Tibial nerve (tissue), 4 donors: ENCODE measurements around the gene ROPN1. TPM values are rescaled to one million over a fixed set of nuclear protein-coding genes. Genes with fewer than 3 reads are reported as not detected.
"Not testable (repeated sequence)": the region's sequence is repeated elsewhere in the genome, so short reads cannot be mapped to it uniquely, and the experiment has no call there.

ENCODE experiments used
- DNase-seq, 2 donors: peaks; one replicate each; pipeline ENCODE4 v3.0.0-alpha.2; 2019; ENCODE audit warnings: low spot score in 2 of 2
- H3K27ac ChIP-seq, 4 donors: fragments of 200-600 bp; sonication (generic) in 3 of 4; one replicate each; pipeline ENCODE4 v1.5.1; 2017 to 2019; ENCODE audit warnings: mild to moderate bottlenecking in 1 of 4
- H3K27me3 ChIP-seq, 2 donors: fragments of 200-600 bp; sonication (generic) in 1 of 2; one replicate each; pipeline versions ENCODE4 v1.5.1 to v1.6.0; 2017 to 2019
- H3K36me3 ChIP-seq, 3 donors: fragments of 200-600 bp; sonication (generic); one replicate each; pipeline ENCODE4 v1.5.1; 2018 to 2019
- H3K4me1 ChIP-seq, 4 donors: fragments of 200-600 bp; sonication (generic) in 3 of 4; one replicate each; pipeline ENCODE4 v1.5.1; 2017 to 2019
- H3K4me3 ChIP-seq, 4 donors: fragments of 200-600 bp; sonication (generic) in 3 of 4; one replicate each; pipeline ENCODE4 v1.5.1; 2017 to 2019; ENCODE audit warnings: mild to moderate bottlenecking in 1 of 4, moderate library complexity in 1 of 4
- H3K9me3 ChIP-seq, 4 donors: fragments of 200-600 bp; sonication (generic) in 3 of 4; one replicate each; pipeline ENCODE4 v1.5.1; 2017 to 2019
- EP300 ChIP-seq, 2 donors: sonication (generic); formaldehyde crosslinking; IDR thresholded peaks; one replicate each; pipeline ENCODE4 v1.6.1; 2017; ENCODE audit warnings: antibody characterized with exemption in 2 of 2, mild to moderate bottlenecking in 1 of 2
- POLR2A ChIP-seq, 2 donors: fragments of 450-650 bp; IDR thresholded peaks; one replicate each; pipeline ENCODE4 v1.6.1; 2017; ENCODE audit warnings: antibody characterized with exemption in 2 of 2, mild to moderate bottlenecking in 2 of 2, moderate library complexity in 2 of 2
- WGBS, 2 donors: methylation state at CpG; one replicate each; pipeline ENCODE4 v1.1.5; 2018; 5-methylcytosine and 5-hydroxymethylcytosine counted together
- total RNA-seq, 4 donors: library from RNA; depleted of rRNA; stranded (reverse); fragments of >200 nt; gene quantifications; one replicate each; pipeline ENCODE4 v1.1.0, GENCODE V29; 2016
- TF ChIP-seq, protein P1 (sequence below), 5 experiments: fragments of 200-600 bp in 3 of 5; fragments of 450-650 bp in 2 of 5; sonication (generic) in 3 of 5; IDR thresholded peaks; one replicate each; pipeline ENCODE4 v1.5.1; 2016 to 2019; ENCODE audit warnings: antibody characterized with exemption in 5 of 5, mild to moderate bottlenecking in 3 of 5, moderate library complexity in 2 of 5

The ROPN1 gene
- total RNA-seq, result not detected

- H3K27me3 ChIP-seq, result peaks cover 0 to 13% of the 10 kb centered on the region in 2 donors
- not testable (repeated sequence) for H3K9me3 ChIP-seq, H3K4me3 ChIP-seq, H3K4me1 ChIP-seq, H3K36me3 ChIP-seq, H3K27ac ChIP-seq, DNase-seq
- 7% methylated on average over 6 to 7 of the region's 49 CpGs for WGBS, 2 donors
Observed at GRCh38 chr3:123991730-123992588, at the start of gene ROPN1. ROPN1 (minus strand) TSS chr3:123992124; CDS start chr3:123980481, 11,643 bp downstream.

GRCh38 chr3:124041553-124041952 lies 49.6 kb upstream of the ROPN1 start:
- Histone ChIP-seq H3K27ac (no peak overlapping the region), H3K4me1 (no peaks in the 10 kb centered on the region), H3K4me3 (no peak overlapping the region), H3K27me3 (no peaks in the 10 kb centered on the region), H3K9me3 (peaks cover 0 to 9% (median 0%) of the 10 kb centered on the region in 4 donors), H3K36me3 (no peaks in the 10 kb centered on the region)
- TF ChIP-seq POLR2A (IDR thresholded peaks at IDR 0.05) (no peak), EP300 (IDR thresholded peaks at IDR 0.05) (no peak)
- TF ChIP-seq, protein P1, sequence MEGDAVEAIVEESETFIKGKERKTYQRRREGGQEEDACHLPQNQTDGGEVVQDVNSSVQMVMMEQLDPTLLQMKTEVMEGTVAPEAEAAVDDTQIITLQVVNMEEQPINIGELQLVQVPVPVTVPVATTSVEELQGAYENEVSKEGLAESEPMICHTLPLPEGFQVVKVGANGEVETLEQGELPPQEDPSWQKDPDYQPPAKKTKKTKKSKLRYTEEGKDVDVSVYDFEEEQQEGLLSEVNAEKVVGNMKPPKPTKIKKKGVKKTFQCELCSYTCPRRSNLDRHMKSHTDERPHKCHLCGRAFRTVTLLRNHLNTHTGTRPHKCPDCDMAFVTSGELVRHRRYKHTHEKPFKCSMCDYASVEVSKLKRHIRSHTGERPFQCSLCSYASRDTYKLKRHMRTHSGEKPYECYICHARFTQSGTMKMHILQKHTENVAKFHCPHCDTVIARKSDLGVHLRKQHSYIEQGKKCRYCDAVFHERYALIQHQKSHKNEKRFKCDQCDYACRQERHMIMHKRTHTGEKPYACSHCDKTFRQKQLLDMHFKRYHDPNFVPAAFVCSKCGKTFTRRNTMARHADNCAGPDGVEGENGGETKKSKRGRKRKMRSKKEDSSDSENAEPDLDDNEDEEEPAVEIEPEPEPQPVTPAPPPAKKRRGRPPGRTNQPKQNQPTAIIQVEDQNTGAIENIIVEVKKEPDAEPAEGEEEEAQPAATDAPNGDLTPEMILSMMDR (IDR thresholded peaks at IDR 0.05), result no peak
- no peak for DNase-seq
- 87 to 88% methylated on average over 5 of the region's 5 CpGs for WGBS, 2 donors

GRCh38 chr3:124037326-124037725 lies 45.4 kb upstream of the ROPN1 start:
- Histone ChIP-seq H3K4me1 (peaks cover 0 to 17% (median 5%) of the 10 kb centered on the region in 4 donors), H3K9me3 (peaks cover 0 to 9% (median 0%) of the 10 kb centered on the region in 4 donors), H3K4me3 (no peak overlapping the region), H3K27me3 (peaks cover 0 to 26% of the 10 kb centered on the region in 2 donors), H3K36me3 (no peaks in the 10 kb centered on the region), H3K27ac (no peak overlapping the region)
- TF ChIP-seq EP300 (IDR thresholded peaks at IDR 0.05), result no peak
- TF ChIP-seq, protein P1 (IDR thresholded peaks at IDR 0.05), result no peak
- TF ChIP-seq POLR2A (IDR thresholded peaks at IDR 0.05), result no peak
- no peak for DNase-seq

DNA sequence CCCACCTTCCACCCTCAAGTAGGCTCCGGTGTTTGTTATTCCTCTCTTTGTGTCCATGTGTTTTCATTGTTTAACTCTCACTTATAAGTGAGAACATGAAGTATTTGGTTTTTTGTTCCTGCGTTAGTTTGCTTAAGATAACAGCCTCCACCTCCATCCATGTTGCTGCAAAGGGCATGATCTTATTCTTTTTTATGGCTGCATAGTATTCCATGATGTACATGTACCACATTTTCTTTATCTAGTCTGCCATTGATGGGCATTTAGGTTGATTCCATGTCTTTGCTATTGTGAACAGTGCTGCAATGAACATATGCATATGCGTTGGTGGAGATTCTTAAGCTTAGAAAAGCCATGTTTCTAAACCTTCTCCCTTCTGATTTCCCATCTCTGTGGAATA lies 44.3 kb upstream of the ROPN1 start:
- WGBS, 2 donors, result 94 to 96% methylated on average over 3 of the region's 3 CpGs
- Histone ChIP-seq H3K4me1 (peaks cover 0 to 21% (median 5%) of the 10 kb centered on the region in 4 donors), H3K27me3 (peaks cover 0 to 26% of the 10 kb centered on the region in 2 donors)
- H3K36me3 ChIP-seq, H3K4me3 ChIP-seq, DNase-seq, H3K27ac ChIP-seq, H3K9me3 ChIP-seq: not testable (repeated sequence)

- H3K27me3 ChIP-seq, result peaks cover 0 to 26% of the 10 kb centered on the region in 2 donors
- no peak for DNase-seq
- whole genome bisulfite sequencing, 2 donors, result 59 to 93% methylated on average over 1 of the region's 1 CpG
- H3K36me3 ChIP-seq, result no peaks in the 10 kb centered on the region
- peaks cover 0 to 21% (median 5%) of the 10 kb centered on the region in 4 donors for H3K4me1 ChIP-seq
- TF ChIP-seq EP300 (IDR thresholded peaks at IDR 0.05) (no peak), POLR2A (IDR thresholded peaks at IDR 0.05) (no peak)
- TF ChIP-seq, protein P1 (IDR thresholded peaks at IDR 0.05), result no peak
- H3K4me3 ChIP-seq, result no peak overlapping the region
- H3K9me3 ChIP-seq, result peaks cover 0 to 9% (median 0%) of the 10 kb centered on the region in 4 donors
- no peak overlapping the region for H3K27ac ChIP-seq
Observed at GRCh38 chr3:124035463-124036121, 43.7 kb upstream of the ROPN1 start.

DNA sequence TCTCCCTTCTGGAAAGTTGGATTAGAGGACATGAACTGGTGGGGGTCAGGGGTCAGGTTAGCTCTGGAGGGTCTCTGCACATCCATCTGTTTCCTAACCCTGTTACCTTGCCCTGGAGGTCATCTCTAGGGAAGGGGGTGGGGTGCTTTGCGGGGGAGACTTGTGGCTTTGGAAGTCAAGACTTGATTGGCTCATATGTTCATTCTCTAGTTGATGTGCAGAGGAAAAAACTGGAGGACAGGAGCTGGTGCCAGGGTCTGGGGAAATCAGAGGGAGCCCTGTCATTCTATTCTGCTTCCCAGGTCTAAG lies 42.9 kb upstream of the ROPN1 start:
- Histone ChIP-seq H3K4me1 (peaks cover 0 to 21% (median 5%) of the 10 kb centered on the region in 4 donors), H3K4me3 (peak overlapping the region in 1 of 4 donors; percentile 84), H3K27me3 (peaks cover 0 to 26% of the 10 kb centered on the region in 2 donors), H3K27ac (no peak overlapping the region), H3K9me3 (peaks cover 0 to 9% (median 0%) of the 10 kb centered on the region in 4 donors), H3K36me3 (no peaks in the 10 kb centered on the region)
- WGBS, 2 donors, result 0 to 31% methylated on average over 1 of the region's 1 CpG
- DNase-seq, result no peak
- TF ChIP-seq EP300 (IDR thresholded peaks at IDR 0.05) (no peak), POLR2A (IDR thresholded peaks at IDR 0.05) (no peak)
- TF ChIP-seq, protein P1 (IDR thresholded peaks at IDR 0.05), result no peak
